PFSK-1 (cell line): Measurements from ENCODE around the gene SERPINI1.

ENCODE experiments used
- REST ChIP-seq, 2 experiments: IDR thresholded peaks; 2 replicates each; pipeline versions ENCODE4 v1.6.1 to v1.8.0; 2011 to 2012; ENCODE audit warnings: low read depth in 2 of 2, low read length in 2 of 2, control low read depth in 1 of 2, inconsistent platforms in 1 of 2, mild to moderate bottlenecking in 1 of 2, moderate library complexity in 1 of 2; ENCODE audit not compliant: insufficient read depth in 1 of 2
- SIN3A ChIP-seq: IDR thresholded peaks from 2 replicates; pipeline ENCODE4 v1.6.1; 2012; ENCODE audit warnings: mild to moderate bottlenecking, low read length, moderate library complexity, borderline replicate concordance; ENCODE audit not compliant: insufficient read depth

GRCh38 chr3:167810236-167810635 lies 74.7 kb downstream of the SERPINI1 start:
- TF ChIP-seq REST (IDR thresholded peaks at IDR 0.05; ENCODE audit: insufficient read depth in 1 of 2, low read depth in 2 of 2, low read length in 2 of 2) (no peak), SIN3A (no peak)
